Endothelial cell of umbilical vein (primary cell): ENCODE data around the gene THAP10. TPM values are rescaled to one million over a fixed set of nuclear protein-coding genes. Genes with fewer than 3 reads are reported as not detected.

Experiments
- BruUV-seq: library from RNA; stranded (reverse); fragments of 400-500 nt; replicated peaks from 2 replicates; lab custom pipeline; 2021; lab: Mats Ljungman, UMichigan
- CTCF ChIA-PET: fragments of 300-600, 350-600 bp; sonication (Branson Sonifier 250); formaldehyde crosslinking; loops from one replicate; lab custom pipeline; 2021; ENCODE audit warnings: antibody characterized with exemption, inconsistent platforms; lab: Charles Lee
- POLR2A ChIA-PET: fragments of 300-600, 350-600 bp; sonication (Branson Sonifier 250); formaldehyde crosslinking; loops from one replicate; lab custom pipeline; 2021; ENCODE audit warnings: antibody characterized with exemption, inconsistent platforms; lab: Charles Lee
- DNase-seq: peaks from one replicate; pipeline ENCODE4 v3.0.0-alpha.2; 2011; ENCODE audit warnings: low read depth, low spot score
- FAIRE-seq: peaks from 2 replicates; lab custom pipeline; 2011; peaks lifted over from hg19 to GRCh38; lab: Jason Lieb, UNC
- H2AFZ ChIP-seq: 2 replicates; pipeline ENCODE4 v1.6.0; 2012; ENCODE audit warnings: low read depth, low read length, control low read depth, inconsistent platforms
- H3K27ac ChIP-seq: 2 replicates; pipeline ENCODE4 v1.5.1; 2011; ENCODE audit warnings: low read depth, mild to moderate bottlenecking, control low read depth, low read length, moderate library complexity; ENCODE audit not compliant: insufficient read depth
- H3K27me3 ChIP-seq, 2 experiments: 2 replicates each; pipeline versions ENCODE4 v1.6.0 to v1.6.1; 2011; ENCODE audit warnings: low read length in 2 of 2, mixed read lengths in 1 of 2; ENCODE audit not compliant: control insufficient read depth in 2 of 2, insufficient read depth in 2 of 2
- H3K36me3 ChIP-seq, 2 experiments: 2 replicates in 1 of 2; 3 replicates in 1 of 2; pipeline ENCODE4 v1.5.1; 2011; ENCODE audit warnings: low read length in 2 of 2, mild to moderate bottlenecking in 1 of 2, moderate library complexity in 1 of 2; ENCODE audit not compliant: control insufficient read depth in 2 of 2, insufficient read depth in 2 of 2; ENCODE audit errors: extremely low read depth in 1 of 2
- H3K4me1 ChIP-seq: 3 replicates; pipeline ENCODE4 v1.5.1; 2011; ENCODE audit warnings: mild to moderate bottlenecking, low read length; ENCODE audit not compliant: control insufficient read depth, insufficient read depth; ENCODE audit errors: extremely low read depth
- H3K4me2 ChIP-seq: 2 replicates; pipeline ENCODE4 v1.6.1; 2011; ENCODE audit warnings: low read length, control low read depth, mixed read lengths; ENCODE audit not compliant: insufficient read depth
- H3K4me3 ChIP-seq, 3 experiments: fragments of 200-600 bp in 1 of 3; sonication (generic), shearing (Covaris generic) in 1 of 3; replicated peaks in 1 of 3; 2 replicates each; pipeline ENCODE4 v1.5.1; 2011 to 2016; ENCODE audit warnings: control low read depth in 3 of 3, low read length in 3 of 3, mild to moderate bottlenecking in 2 of 3, inconsistent platforms in 1 of 3, low read depth in 1 of 3, moderate library complexity in 1 of 3; ENCODE audit not compliant: insufficient read depth in 1 of 3
- H3K79me2 ChIP-seq: 2 replicates; pipeline ENCODE4 v1.6.0; 2012; ENCODE audit warnings: low read length, inconsistent platforms; ENCODE audit not compliant: control insufficient read depth, insufficient read depth
- H3K9ac ChIP-seq: replicated peaks from 2 replicates; pipeline ENCODE3; 2011; ENCODE audit warnings: low read length, control low read depth; ENCODE audit not compliant: insufficient read depth; ENCODE audit errors: extremely low read depth
- H3K9me1 ChIP-seq: replicated peaks from 3 replicates; pipeline ENCODE4 v1.6.0; 2011; ENCODE audit warnings: mild to moderate bottlenecking, low read length; ENCODE audit not compliant: control insufficient read depth, insufficient read depth; ENCODE audit errors: extremely low read depth
- H3K9me3 ChIP-seq: replicated peaks from 2 replicates; pipeline ENCODE4 v1.5.1; 2012; ENCODE audit warnings: low read length, inconsistent platforms; ENCODE audit not compliant: control insufficient read depth, insufficient read depth
- H4K20me1 ChIP-seq: replicated peaks from 2 replicates; pipeline ENCODE3; 2011; ENCODE audit warnings: mild to moderate bottlenecking, low read length; ENCODE audit not compliant: control insufficient read depth, insufficient read depth; ENCODE audit errors: extremely low read depth
- CTCF ChIP-seq, 2 donors: IDR thresholded peaks; 1 replicate in 1 of 2; 2 replicates in 1 of 2; pipeline ENCODE4 v1.5.1; 2011; ENCODE audit warnings: low read length in 2 of 2, mild to moderate bottlenecking in 2 of 2, moderate library complexity in 2 of 2, control low read depth in 1 of 2, inconsistent platforms in 1 of 2, low read depth in 1 of 2; ENCODE audit not compliant: insufficient read depth in 1 of 2; ENCODE audit errors: extremely low read depth in 1 of 2
- EZH2 ChIP-seq: IDR thresholded peaks from 2 replicates; pipeline ENCODE4 v1.6.1; 2012; ENCODE audit warnings: borderline replicate concordance, low read depth, mild to moderate bottlenecking, moderate library complexity, low read length, inconsistent platforms; ENCODE audit not compliant: severe bottlenecking
- FOS ChIP-seq: IDR thresholded peaks from 2 replicates; pipeline ENCODE4 v1.6.1; 2011; ENCODE audit warnings: mild to moderate bottlenecking, low read length, moderate library complexity, borderline replicate concordance; ENCODE audit not compliant: insufficient read depth
- GATA2 ChIP-seq: IDR thresholded peaks from 2 replicates; pipeline ENCODE4 v1.7.0; 2011; ENCODE audit warnings: low read depth, mild to moderate bottlenecking, moderate library complexity, mixed read lengths, low read length; ENCODE audit not compliant: insufficient read length, insufficient read depth
- JUN ChIP-seq: IDR thresholded peaks from 2 replicates; pipeline ENCODE4 v1.6.1; 2011; ENCODE audit warnings: borderline replicate concordance, low read depth; ENCODE audit not compliant: insufficient read length, insufficient read depth
- MYC ChIP-seq: IDR thresholded peaks from one replicate; pipeline ENCODE4 v1.6.1; 2011; ENCODE audit warnings: mild to moderate bottlenecking, low read depth, low read length
- POLR2A ChIP-seq: IDR thresholded peaks from 2 replicates; pipeline ENCODE4 v1.6.1; 2012; ENCODE audit warnings: low read depth, mild to moderate bottlenecking, control low read depth, low read length
- POLR2AphosphoS5 ChIP-seq: IDR thresholded peaks from 2 replicates; pipeline ENCODE4 v1.6.1; 2012; ENCODE audit warnings: low read depth, mild to moderate bottlenecking, control low read depth, low read length, moderate library complexity; ENCODE audit not compliant: insufficient read depth
- dilution Hi-C: fragments of 300-500 bp; cut with MboI; formaldehyde crosslinking; loops from one replicate; pipeline ENCODE4 v1.15.0; 2019; ENCODE audit warnings: low sequenced_read_pairs; ENCODE audit not compliant: extremely low pct_ligation_motif_present
- intact Hi-C: fragments of 100-400 bp; cut with micrococcal nuclease; formaldehyde crosslinking; loops from one replicate; pipeline ENCODE4 v1.10.0; 2022
- polyA plus RNA-seq, 4 experiments: library from polyadenylated mRNA; depleted of rRNA in 3 of 4; stranded (reverse) in 3 of 4; unstranded in 1 of 4; fragments of >200 nt; gene quantifications; 2 replicates each; pipeline versions ENCODE4 v1.2.1 to v1.2.3, GENCODE V29; 2011 to 2012; ENCODE audit warnings: missing spikeins in 1 of 4
- total RNA-seq: library from RNA; stranded (reverse); gene quantifications from 2 replicates; pipeline ENCODE4 v1.2.3, GENCODE V29; 2021
- TF ChIP-seq, protein P1 (sequence below): IDR thresholded peaks from 2 replicates; pipeline ENCODE4 v1.6.1; 2011; ENCODE audit not compliant: insufficient read depth, insufficient read length

THAP10 gene
- total and polyA plus RNA-seq, 2 donors (not counting 3 experiments of a cell fraction or from before 2014, with no cell fraction given): 1.7 to 4.0 TPM

DNA sequence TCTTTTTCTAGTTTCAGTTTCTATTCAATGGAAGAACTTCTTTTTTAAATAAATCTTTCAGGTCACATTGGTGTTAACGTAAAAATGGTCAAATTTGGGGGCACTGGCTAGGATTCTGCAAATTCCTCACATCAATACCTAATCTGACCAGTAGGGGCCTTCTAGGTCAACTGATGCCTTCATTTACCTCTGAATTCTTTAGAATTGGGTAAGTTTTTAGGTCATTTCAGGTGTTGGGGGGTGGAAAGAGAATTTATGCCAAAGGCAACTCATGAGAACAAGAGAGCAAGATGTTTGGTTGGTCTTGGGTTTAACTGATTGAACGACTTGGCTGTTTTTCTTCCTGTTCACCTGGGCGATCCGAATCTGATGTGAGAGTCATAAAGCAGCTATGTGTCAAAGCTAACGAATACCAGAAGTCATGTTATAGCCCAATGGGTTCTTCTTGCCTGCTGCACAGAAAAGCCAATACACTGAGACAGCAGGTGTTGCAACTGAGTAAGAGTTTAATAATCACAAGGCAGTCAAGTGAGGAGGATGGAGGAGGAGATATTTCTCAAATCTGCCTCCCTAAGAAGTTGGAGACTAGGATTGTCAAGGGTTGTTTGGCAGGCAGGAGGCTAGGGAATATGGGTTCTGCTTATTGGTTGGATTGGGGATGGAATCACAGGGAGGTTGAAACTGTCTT, 15.7 kb upstream of the THAP10 start:
- Histone ChIP-seq H3K79me2 (no peaks in the 10 kb centered on the region), H3K27ac (no peak overlapping the region), H3K9me3 (peaks cover 2% of the 10 kb centered on the region), H3K4me3 (no peak overlapping the region), H3K36me3 (peaks cover 2% of the 10 kb centered on the region in 2 experiments), H3K4me2 (no peak overlapping the region), H3K27me3 (no peaks in the 10 kb centered on the region), H4K20me1 (no peaks in the 10 kb centered on the region), H3K9ac (no peak overlapping the region), H2AFZ (no peak overlapping the region), H3K4me1 (no peaks in the 10 kb centered on the region), H3K9me1 (no peaks in the 10 kb centered on the region)
- dilution Hi-C loops: no loop called here
- intact Hi-C loops: no loop called here
- FAIRE-seq: no peak
- POLR2A ChIA-PET: no interaction called here
- DNase-seq: no peak
- no TSS peak for BruUV-seq
- CTCF ChIA-PET: no interaction called here
- TF ChIP-seq MYC (no peak), GATA2 (no peak), EZH2 (no peak), FOS (no peak), JUN (no peak), POLR2AphosphoS5 (no peak), CTCF (IDR thresholded peaks at IDR 0.05; ENCODE audit: extremely low read depth in 1 of 2, insufficient read depth in 1 of 2, low read depth in 1 of 2, low read length in 2 of 2) (no peak), POLR2A (no peak)
- TF ChIP-seq, protein P1, sequence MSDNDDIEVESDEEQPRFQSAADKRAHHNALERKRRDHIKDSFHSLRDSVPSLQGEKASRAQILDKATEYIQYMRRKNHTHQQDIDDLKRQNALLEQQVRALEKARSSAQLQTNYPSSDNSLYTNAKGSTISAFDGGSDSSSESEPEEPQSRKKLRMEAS: no peak
